WTC11 (cell line): Measurements from ENCODE around the gene SGTA. TPM values are rescaled to one million over a fixed set of nuclear protein-coding genes. Genes with fewer than 3 reads are reported as not detected.

Source experiments
- ATAC-seq: fragments of 200-7000 bp; cut with Tn5 transposase; 2 replicates; pipeline ENCODE4 v1.10.0; 2021; ENCODE audit warnings: mild to moderate bottlenecking, moderate library complexity
- CTCF ChIA-PET: fragments of 300-600 bp; sonication (Branson Sonifier 250); formaldehyde crosslinking; loops from one replicate; lab custom pipeline; 2021; ENCODE audit warnings: antibody characterized with exemption; lab: Charles Lee
- POLR2A ChIA-PET: fragments of 350-600 bp; sonication (Branson Sonifier 250); formaldehyde crosslinking; loops from one replicate; lab custom pipeline; 2021; ENCODE audit warnings: antibody characterized with exemption; lab: Charles Lee
- DNase-seq: peaks from one replicate; pipeline ENCODE4 v3.0.0; 2021; ENCODE audit warnings: low spot score
- H3K27ac Mint-ChIP-seq: 2 replicates; pipeline ENCODE4 v1.8.0; 2021; ENCODE audit warnings: mixed read lengths
- H3K27me3 Mint-ChIP-seq: 2 replicates; pipeline ENCODE4 v1.8.0; 2021; ENCODE audit warnings: low read depth, mild to moderate bottlenecking, moderate library complexity, mixed read lengths
- H3K36me3 Mint-ChIP-seq: 2 replicates; pipeline ENCODE4 v1.8.0; 2021; ENCODE audit warnings: mixed read lengths
- H3K4me1 Mint-ChIP-seq: 2 replicates; pipeline ENCODE4 v1.8.0; 2022; ENCODE audit warnings: mixed read lengths
- H3K4me3 Mint-ChIP-seq: 2 replicates; pipeline ENCODE4 v1.8.0; 2021; ENCODE audit warnings: mild to moderate bottlenecking, moderate library complexity, mixed read lengths
- H3K9me3 Mint-ChIP-seq: 2 replicates; pipeline ENCODE4 v1.8.0; 2021; ENCODE audit warnings: mixed read lengths
- ATF1 ChIP-seq: sonication (generic); formaldehyde crosslinking; IDR thresholded peaks from 2 replicates; pipeline ENCODE4 v1.8.1; 2023; ENCODE audit warnings: mild to moderate bottlenecking, moderate library complexity, missing genetic modification reagents
- CREB1 ChIP-seq: sonication (generic); formaldehyde crosslinking; IDR thresholded peaks from 2 replicates; pipeline ENCODE4 v1.8.0; 2023; ENCODE audit warnings: mild to moderate bottlenecking, missing genetic modification reagents
- ESRRA ChIP-seq: sonication (generic); formaldehyde crosslinking; IDR thresholded peaks from 2 replicates; pipeline ENCODE4 v1.8.1; 2022; ENCODE audit warnings: mild to moderate bottlenecking, missing genetic modification reagents, borderline replicate concordance
- FOXJ3 ChIP-seq: sonication (generic); formaldehyde crosslinking; IDR thresholded peaks from 2 replicates; pipeline ENCODE4 v1.9.0; 2021; ENCODE audit warnings: missing genetic modification reagents, mild to moderate bottlenecking, borderline replicate concordance
- JAZF1 ChIP-seq: fragments of 250-450 bp; sonication (Bioruptor Pico); IDR thresholded peaks from 2 replicates; pipeline ENCODE4 v1.9.0; 2021; ENCODE audit warnings: moderate library complexity, mild to moderate bottlenecking, inconsistent platforms
- MXD4 ChIP-seq: fragments of 250-450 bp; sonication (Bioruptor Pico); IDR thresholded peaks from 2 replicates; pipeline ENCODE4 v1.8.0; 2021; ENCODE audit warnings: mild to moderate bottlenecking, moderate library complexity, borderline replicate concordance
- NFATC4 ChIP-seq: fragments of 250-450 bp; sonication (Bioruptor Pico); IDR thresholded peaks from 2 replicates; pipeline ENCODE4 v1.9.0; 2021; ENCODE audit warnings: mild to moderate bottlenecking
- NFE2L1 ChIP-seq: sonication (generic); formaldehyde crosslinking; IDR thresholded peaks from 2 replicates; pipeline ENCODE4 v1.8.1; 2023; ENCODE audit warnings: missing genetic modification reagents
- PRRX2 ChIP-seq: fragments of 250-450 bp; sonication (Bioruptor Pico); IDR thresholded peaks from 2 replicates; pipeline ENCODE4 v1.8.0; 2021; ENCODE audit warnings: mild to moderate bottlenecking
- RORB ChIP-seq: fragments of 250-450 bp; sonication (Bioruptor Pico); IDR thresholded peaks from 2 replicates; pipeline ENCODE4 v1.9.0; 2021; ENCODE audit warnings: mild to moderate bottlenecking
- TEAD4 ChIP-seq: sonication (generic); formaldehyde crosslinking; IDR thresholded peaks from 2 replicates; pipeline ENCODE4 v1.8.0; 2022; ENCODE audit warnings: mild to moderate bottlenecking, missing genetic modification reagents
- TP53 ChIP-seq: sonication (generic); formaldehyde crosslinking; IDR thresholded peaks from 2 replicates; pipeline ENCODE4 v1.8.1; 2023; ENCODE audit warnings: mild to moderate bottlenecking, missing genetic modification reagents
- ZNF219 ChIP-seq: sonication (generic); formaldehyde crosslinking; IDR thresholded peaks from 2 replicates; pipeline ENCODE4 v1.8.0; 2023; ENCODE audit warnings: missing genetic modification reagents, mild to moderate bottlenecking, borderline replicate concordance
- ZNF671 ChIP-seq: fragments of 250-450 bp; sonication (Bioruptor Pico); IDR thresholded peaks from 2 replicates; pipeline ENCODE4 v1.8.0; 2021; ENCODE audit warnings: mild to moderate bottlenecking
- total RNA-seq: library from RNA; stranded (reverse); gene quantifications from 3 replicates; pipeline ENCODE4 v1.2.3, GENCODE V29; 2021
- TF ChIP-seq, protein P1 (sequence below): sonication (generic); formaldehyde crosslinking; IDR thresholded peaks from 2 replicates; pipeline ENCODE4 v1.8.0; 2022; ENCODE audit warnings: mild to moderate bottlenecking, missing genetic modification reagents
- TF ChIP-seq, protein P2 (sequence below): sonication (generic); formaldehyde crosslinking; IDR thresholded peaks from 2 replicates; pipeline ENCODE4 v1.8.1; 2023; ENCODE audit warnings: mild to moderate bottlenecking, missing genetic modification reagents
- TF ChIP-seq, protein P3 (sequence below): sonication (generic); formaldehyde crosslinking; conservative IDR thresholded peaks from 2 replicates; pipeline ENCODE4 v1.8.1; 2023; ENCODE audit warnings: mild to moderate bottlenecking, low read depth, missing genetic modification reagents, moderate library complexity
- TF ChIP-seq, protein P4 (sequence below): sonication (generic); formaldehyde crosslinking; IDR thresholded peaks from 2 replicates; pipeline ENCODE4 v1.8.1; 2022; ENCODE audit warnings: low read depth, mild to moderate bottlenecking, moderate library complexity, missing genetic modification reagents, borderline replicate concordance
- TF ChIP-seq, protein P5 (sequence below): sonication (generic); formaldehyde crosslinking; IDR thresholded peaks from 2 replicates; pipeline ENCODE4 v1.8.1; 2023; ENCODE audit warnings: mild to moderate bottlenecking, moderate library complexity, missing genetic modification reagents
- TF ChIP-seq, protein P6 (sequence below): sonication (generic); formaldehyde crosslinking; IDR thresholded peaks from 2 replicates; pipeline ENCODE4 v1.8.1; 2023; ENCODE audit warnings: mild to moderate bottlenecking, missing genetic modification reagents, moderate library complexity

Gene SGTA
- total RNA-seq, 1 experiment from 2014 or later = 91.2 TPM

DNA sequence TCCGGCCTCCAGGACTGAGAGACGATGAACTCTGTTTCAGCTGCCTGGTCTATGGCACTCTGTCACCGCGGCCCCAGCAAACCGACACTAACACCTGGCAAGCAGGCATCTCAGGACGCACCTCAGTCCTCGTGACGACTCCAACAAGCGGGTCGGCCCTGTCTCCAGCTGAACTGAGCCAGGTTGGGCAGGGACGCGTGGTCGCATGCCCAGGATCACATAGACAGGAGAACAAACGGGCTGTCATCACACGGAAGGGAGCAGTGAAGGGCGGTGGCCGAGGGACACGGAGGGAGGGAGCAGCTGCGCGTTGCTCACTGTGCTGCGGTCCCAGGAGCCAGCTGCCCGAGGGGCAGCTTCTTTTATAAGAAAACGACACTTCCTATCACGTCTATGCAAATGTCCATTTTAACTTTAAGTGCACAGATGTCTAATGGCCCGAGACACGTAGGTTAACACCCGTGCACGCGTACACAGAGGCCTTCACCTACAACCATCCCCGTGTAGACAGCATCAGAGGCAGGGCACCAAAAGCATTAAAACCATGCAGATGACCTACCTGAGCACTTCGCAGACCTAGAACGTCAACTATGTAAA is 8.9 kb downstream of the SGTA start:
- ChIA-PET CTCF (interaction anchor here (0.8 kb wide), 1 partner anchor 137 kb away, joined by 3 read pairs; no protein-coding TSS in a partner anchor), POLR2A (no interaction called here)
- TF ChIP-seq, protein P1, sequence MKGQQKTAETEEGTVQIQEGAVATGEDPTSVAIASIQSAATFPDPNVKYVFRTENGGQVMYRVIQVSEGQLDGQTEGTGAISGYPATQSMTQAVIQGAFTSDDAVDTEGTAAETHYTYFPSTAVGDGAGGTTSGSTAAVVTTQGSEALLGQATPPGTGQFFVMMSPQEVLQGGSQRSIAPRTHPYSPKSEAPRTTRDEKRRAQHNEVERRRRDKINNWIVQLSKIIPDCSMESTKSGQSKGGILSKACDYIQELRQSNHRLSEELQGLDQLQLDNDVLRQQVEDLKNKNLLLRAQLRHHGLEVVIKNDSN (CRISPR knock-in tag) = no peak
- TF ChIP-seq, protein P2, sequence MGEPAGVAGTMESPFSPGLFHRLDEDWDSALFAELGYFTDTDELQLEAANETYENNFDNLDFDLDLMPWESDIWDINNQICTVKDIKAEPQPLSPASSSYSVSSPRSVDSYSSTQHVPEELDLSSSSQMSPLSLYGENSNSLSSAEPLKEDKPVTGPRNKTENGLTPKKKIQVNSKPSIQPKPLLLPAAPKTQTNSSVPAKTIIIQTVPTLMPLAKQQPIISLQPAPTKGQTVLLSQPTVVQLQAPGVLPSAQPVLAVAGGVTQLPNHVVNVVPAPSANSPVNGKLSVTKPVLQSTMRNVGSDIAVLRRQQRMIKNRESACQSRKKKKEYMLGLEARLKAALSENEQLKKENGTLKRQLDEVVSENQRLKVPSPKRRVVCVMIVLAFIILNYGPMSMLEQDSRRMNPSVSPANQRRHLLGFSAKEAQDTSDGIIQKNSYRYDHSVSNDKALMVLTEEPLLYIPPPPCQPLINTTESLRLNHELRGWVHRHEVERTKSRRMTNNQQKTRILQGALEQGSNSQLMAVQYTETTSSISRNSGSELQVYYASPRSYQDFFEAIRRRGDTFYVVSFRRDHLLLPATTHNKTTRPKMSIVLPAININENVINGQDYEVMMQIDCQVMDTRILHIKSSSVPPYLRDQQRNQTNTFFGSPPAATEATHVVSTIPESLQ = no peak
- no peak overlapping the region for H3K4me3 Mint-ChIP-seq
- no peaks in the 10 kb centered on the region for H3K4me1 Mint-ChIP-seq
- ATAC-seq = no peak
- no peaks in the 10 kb centered on the region for H3K9me3 Mint-ChIP-seq
- H3K36me3 Mint-ChIP-seq = no peaks in the 10 kb centered on the region
- H3K27me3 Mint-ChIP-seq = no peaks in the 10 kb centered on the region
- peak overlapping the region; percentile 93 for H3K27ac Mint-ChIP-seq
- no peak for DNase-seq

DNA sequence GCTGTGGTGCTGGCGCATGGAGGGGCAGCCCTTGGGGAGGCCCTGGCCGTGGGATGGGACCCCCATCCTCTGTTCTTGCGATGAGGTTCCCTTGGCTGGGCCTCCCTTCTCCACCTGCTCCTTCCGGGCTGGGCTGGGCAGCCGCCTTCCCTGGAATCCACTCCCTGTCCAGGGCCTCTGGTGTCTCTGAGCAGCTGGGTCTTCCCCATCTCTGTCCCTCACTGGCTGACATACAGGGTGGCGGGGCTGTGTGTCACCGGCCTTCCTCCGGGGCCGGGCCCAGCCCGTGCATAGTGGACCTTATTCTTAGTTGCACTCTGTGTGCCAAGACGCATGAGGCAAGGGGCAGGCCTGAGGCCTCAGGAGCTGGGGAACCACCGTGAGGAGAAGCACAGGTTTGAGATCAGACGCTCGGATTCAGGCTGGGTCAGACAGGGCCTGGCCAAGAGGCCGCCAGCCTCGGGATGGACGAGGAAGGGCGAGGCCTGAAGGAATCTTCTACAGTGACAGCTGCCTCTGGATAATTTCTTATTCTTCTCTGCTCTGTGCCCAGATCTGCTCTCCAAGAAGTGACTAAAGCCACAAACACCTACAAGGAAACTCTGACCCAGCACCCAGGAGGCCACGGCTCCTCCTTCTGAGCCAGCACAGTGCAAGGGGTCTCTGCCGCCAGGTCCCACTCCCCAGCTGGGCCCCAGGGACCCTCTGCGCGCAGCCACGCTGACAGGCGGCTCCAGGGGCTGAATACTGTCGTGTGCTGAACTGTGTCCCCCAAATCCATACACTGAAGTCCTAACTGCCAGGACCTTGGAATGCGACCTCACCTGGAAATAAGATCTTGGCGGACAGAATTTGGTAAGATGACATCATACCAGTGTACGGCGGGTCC is 11.0 kb downstream of the SGTA start:
- Mint-ChIP-seq H3K4me1 (no peaks in the 10 kb centered on the region), H3K27me3 (no peaks in the 10 kb centered on the region), H3K4me3 (no peak overlapping the region), H3K9me3 (no peaks in the 10 kb centered on the region), H3K27ac (peak overlapping the region; percentile 89; the same call in 1 of the 2 replicates), H3K36me3 (no peaks in the 10 kb centered on the region)
- ChIA-PET POLR2A (no interaction called here), CTCF (no interaction called here)
- ATAC-seq (no peak), DNase-seq (no peak)
- TF ChIP-seq NFATC4 (CRISPR knock-in tag) (no peak), ZNF671 (CRISPR knock-in tag) (no peak), ATF1 (CRISPR knock-in tag) (no peak), CREB1 (no peak), ESRRA (CRISPR knock-in tag) (no peak), ZNF219 (CRISPR knock-in tag) (no peak), FOXJ3 (CRISPR knock-in tag) (no peak), NFE2L1 (CRISPR knock-in tag) (no peak), PRRX2 (CRISPR knock-in tag) (no peak), TEAD4 (CRISPR knock-in tag) (no peak), TP53 (CRISPR knock-in tag) (no peak), MXD4 (CRISPR knock-in tag) (no peak), RORB (CRISPR knock-in tag) (no peak), JAZF1 (no peak)
- TF ChIP-seq, protein P2 = no peak
- TF ChIP-seq, protein P3, sequence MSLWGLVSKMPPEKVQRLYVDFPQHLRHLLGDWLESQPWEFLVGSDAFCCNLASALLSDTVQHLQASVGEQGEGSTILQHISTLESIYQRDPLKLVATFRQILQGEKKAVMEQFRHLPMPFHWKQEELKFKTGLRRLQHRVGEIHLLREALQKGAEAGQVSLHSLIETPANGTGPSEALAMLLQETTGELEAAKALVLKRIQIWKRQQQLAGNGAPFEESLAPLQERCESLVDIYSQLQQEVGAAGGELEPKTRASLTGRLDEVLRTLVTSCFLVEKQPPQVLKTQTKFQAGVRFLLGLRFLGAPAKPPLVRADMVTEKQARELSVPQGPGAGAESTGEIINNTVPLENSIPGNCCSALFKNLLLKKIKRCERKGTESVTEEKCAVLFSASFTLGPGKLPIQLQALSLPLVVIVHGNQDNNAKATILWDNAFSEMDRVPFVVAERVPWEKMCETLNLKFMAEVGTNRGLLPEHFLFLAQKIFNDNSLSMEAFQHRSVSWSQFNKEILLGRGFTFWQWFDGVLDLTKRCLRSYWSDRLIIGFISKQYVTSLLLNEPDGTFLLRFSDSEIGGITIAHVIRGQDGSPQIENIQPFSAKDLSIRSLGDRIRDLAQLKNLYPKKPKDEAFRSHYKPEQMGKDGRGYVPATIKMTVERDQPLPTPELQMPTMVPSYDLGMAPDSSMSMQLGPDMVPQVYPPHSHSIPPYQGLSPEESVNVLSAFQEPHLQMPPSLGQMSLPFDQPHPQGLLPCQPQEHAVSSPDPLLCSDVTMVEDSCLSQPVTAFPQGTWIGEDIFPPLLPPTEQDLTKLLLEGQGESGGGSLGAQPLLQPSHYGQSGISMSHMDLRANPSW (CRISPR knock-in tag) = no peak
- TF ChIP-seq, protein P4, sequence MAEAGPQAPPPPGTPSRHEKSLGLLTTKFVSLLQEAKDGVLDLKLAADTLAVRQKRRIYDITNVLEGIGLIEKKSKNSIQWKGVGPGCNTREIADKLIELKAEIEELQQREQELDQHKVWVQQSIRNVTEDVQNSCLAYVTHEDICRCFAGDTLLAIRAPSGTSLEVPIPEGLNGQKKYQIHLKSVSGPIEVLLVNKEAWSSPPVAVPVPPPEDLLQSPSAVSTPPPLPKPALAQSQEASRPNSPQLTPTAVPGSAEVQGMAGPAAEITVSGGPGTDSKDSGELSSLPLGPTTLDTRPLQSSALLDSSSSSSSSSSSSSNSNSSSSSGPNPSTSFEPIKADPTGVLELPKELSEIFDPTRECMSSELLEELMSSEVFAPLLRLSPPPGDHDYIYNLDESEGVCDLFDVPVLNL (CRISPR knock-in tag) = no peak
- TF ChIP-seq, protein P5, sequence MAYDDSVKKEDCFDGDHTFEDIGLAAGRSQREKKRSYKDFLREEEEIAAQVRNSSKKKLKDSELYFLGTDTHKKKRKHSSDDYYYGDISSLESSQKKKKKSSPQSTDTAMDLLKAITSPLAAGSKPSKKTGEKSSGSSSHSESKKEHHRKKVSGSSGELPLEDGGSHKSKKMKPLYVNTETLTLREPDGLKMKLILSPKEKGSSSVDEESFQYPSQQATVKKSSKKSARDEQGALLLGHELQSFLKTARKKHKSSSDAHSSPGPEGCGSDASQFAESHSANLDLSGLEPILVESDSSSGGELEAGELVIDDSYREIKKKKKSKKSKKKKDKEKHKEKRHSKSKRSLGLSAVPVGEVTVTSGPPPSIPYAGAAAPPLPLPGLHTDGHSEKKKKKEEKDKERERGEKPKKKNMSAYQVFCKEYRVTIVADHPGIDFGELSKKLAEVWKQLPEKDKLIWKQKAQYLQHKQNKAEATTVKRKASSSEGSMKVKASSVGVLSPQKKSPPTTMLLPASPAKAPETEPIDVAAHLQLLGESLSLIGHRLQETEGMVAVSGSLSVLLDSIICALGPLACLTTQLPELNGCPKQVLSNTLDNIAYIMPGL = no peak
- TF ChIP-seq, protein P6, sequence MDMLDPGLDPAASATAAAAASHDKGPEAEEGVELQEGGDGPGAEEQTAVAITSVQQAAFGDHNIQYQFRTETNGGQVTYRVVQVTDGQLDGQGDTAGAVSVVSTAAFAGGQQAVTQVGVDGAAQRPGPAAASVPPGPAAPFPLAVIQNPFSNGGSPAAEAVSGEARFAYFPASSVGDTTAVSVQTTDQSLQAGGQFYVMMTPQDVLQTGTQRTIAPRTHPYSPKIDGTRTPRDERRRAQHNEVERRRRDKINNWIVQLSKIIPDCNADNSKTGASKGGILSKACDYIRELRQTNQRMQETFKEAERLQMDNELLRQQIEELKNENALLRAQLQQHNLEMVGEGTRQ = no peak
